ENCODE data around the gene GSTO2. TPM values are rescaled to one million over a fixed set of nuclear protein-coding genes. Genes with fewer than 3 reads are reported as not detected.
"Not testable (repeated sequence)": the region's sequence is repeated elsewhere in the genome, so short reads cannot be mapped to it uniquely, and the experiment has no call there.

Gene GSTO2
- total and polyA plus RNA-seq, 10 of the 15 experiments (the other 5 are each of a cell fraction or from before 2014, with no cell fraction given) = 0.16 to 0.86 (median 0.46) TPM

DNA sequence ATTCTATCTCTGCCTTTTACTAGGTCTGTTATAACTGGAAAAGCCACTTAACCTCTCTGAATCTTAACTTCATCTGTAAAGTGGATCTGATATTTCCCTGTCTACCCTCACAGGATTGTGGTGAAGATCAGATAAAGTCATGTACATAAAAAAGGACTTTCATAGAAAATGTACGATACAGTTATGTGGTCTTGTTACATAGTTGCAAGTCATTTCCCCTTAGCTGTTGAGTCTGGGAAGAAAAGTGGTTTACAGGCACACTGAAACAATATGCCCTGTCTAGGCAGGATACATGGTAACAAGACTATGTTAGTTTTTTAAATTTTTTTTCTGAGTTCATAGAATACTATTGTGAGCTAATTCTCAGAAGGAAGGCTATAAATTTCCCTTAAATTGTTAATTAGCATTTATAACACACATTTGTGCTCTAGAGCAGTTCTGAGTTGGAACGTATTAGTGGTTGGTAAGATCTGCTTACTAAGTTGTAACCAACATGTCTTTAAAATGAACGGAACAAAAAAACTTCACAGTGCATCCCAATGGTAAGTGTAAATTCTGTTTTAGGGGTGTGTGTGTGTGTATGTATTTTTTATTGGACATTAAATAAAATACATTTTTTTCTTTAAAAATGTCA, 21.4 kb upstream of the GSTO2 start:
- ATAC-seq = no peak
- WGBS (ENCODE audit: insufficient coverage, insufficient replicate concordance, low lambda C conversion rate, missing lambda C conversion rate) = 33% methylated on average over 3 of the region's 3 CpGs
- POLR2A ChIA-PET = no interaction called here

DNA sequence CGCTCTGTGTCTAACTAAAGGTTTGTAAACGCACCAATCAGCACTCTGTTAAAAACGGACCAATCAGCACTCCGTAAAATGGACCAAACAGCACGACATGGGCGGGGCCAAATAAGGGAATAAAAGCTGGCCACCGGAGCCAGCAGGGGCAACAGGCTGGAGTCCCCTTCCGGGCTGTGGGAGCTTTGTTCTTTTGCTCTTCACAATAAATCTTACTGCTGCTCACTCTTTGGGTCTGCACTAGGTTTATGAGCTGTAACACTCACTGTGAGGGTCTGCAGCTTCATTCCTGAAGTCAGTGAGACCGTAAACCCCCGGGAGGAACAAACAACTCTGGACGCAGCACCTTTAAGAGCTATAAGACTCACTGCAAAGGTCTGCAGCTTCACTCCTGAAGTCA, 20.1 kb upstream of the GSTO2 start:
- FAIRE-seq; in situ Hi-C loops (cut with MboI); H3K9me3 ChIP-seq (replicated peaks; ENCODE audit: control insufficient read depth, insufficient read depth, low read length); H3K4me1 ChIP-seq (ENCODE audit: control insufficient read depth, insufficient read depth, low read length); H3K9ac ChIP-seq (ENCODE audit: control insufficient read depth, insufficient read depth, low read length); RAD21 ChIA-PET (ENCODE audit: unreplicated experiment); H4K20me1 ChIP-seq (ENCODE audit: control insufficient read depth, insufficient read depth); H3K4me3 ChIP-seq; H3K4me2 ChIP-seq (ENCODE audit: control insufficient read depth, insufficient read depth); POLR2A ChIA-PET; intact Hi-C loops (cut with micrococcal nuclease; ENCODE audit: unreplicated experiment); H3K79me2 ChIP-seq (ENCODE audit: control insufficient read depth, insufficient read depth, low read length); H3K27ac ChIP-seq (ENCODE audit: control insufficient read depth, insufficient read depth); ATAC-seq; DNase-seq (ENCODE audit: low read depth, low spot score); H2AFZ ChIP-seq (ENCODE audit: control insufficient read depth, low read depth, low read length); BruUV-seq (replicated peaks); H3K36me3 ChIP-seq (ENCODE audit: control insufficient read depth in 2 of 2, insufficient read depth in 2 of 2, low read length in 1 of 2); H3K27me3 ChIP-seq (replicated peaks in 1 of 2; ENCODE audit: control insufficient read depth in 2 of 2, insufficient read depth in 2 of 2, low read length in 1 of 2): not testable (repeated sequence)
- WGBS (ENCODE audit: insufficient coverage, insufficient replicate concordance, low lambda C conversion rate, missing lambda C conversion rate) = 60% methylated on average over 11 of the region's 11 CpGs
- SMC1A ChIA-PET (ENCODE audit: uncharacterized antibody, unreplicated experiment) = interaction anchor here (1.2 kb wide), 1 partner anchor 9 kb away, joined by 3 read pairs; no protein-coding TSS in a partner anchor
- CTCF ChIA-PET = interaction anchor here (0.9 kb wide), 1 partner anchor 18 kb away, joined by 3 read pairs; no protein-coding TSS in a partner anchor

More for the DNA sequence above, 21.4 kb upstream of the GSTO2 start:
- intact Hi-C loops (cut with micrococcal nuclease; ENCODE audit: unreplicated experiment) (no loop called here), in situ Hi-C loops (cut with MboI) (no loop called here)
- ChIA-PET RAD21 (ENCODE audit: unreplicated experiment) (no interaction called here), CTCF (interaction anchor here (0.7 to 1.1 kb wide), 3 partner anchors 13 to 434 kb away, joined by 3 read pairs; partner anchors contain the start of gene ITPRIP), SMC1A (ENCODE audit: uncharacterized antibody, unreplicated experiment) (interaction anchor here (1.0 to 1.2 kb wide), 3 partner anchors 8 to 15 kb away, joined by 3 to 5 read pairs (median 3); partner anchors contain the start of gene GSTO1)
- Histone ChIP-seq H3K27ac (ENCODE audit: control insufficient read depth, insufficient read depth) (no peak overlapping the region), H2AFZ (ENCODE audit: control insufficient read depth, low read depth, low read length) (no peak overlapping the region), H3K36me3 (ENCODE audit: control insufficient read depth in 2 of 2, insufficient read depth in 2 of 2, low read length in 1 of 2) (no peaks in the 10 kb centered on the region), H3K4me3 (no peak overlapping the region), H3K4me1 (ENCODE audit: control insufficient read depth, insufficient read depth, low read length) (no peaks in the 10 kb centered on the region), H3K79me2 (ENCODE audit: control insufficient read depth, insufficient read depth, low read length) (no peaks in the 10 kb centered on the region), H3K9me3 (replicated peaks; ENCODE audit: control insufficient read depth, insufficient read depth, low read length) (peaks cover 6% of the 10 kb centered on the region), H3K27me3 (replicated peaks in 1 of 2; ENCODE audit: control insufficient read depth in 2 of 2, insufficient read depth in 2 of 2, low read length in 1 of 2) (no peaks in the 10 kb centered on the region), H3K9ac (ENCODE audit: control insufficient read depth, insufficient read depth, low read length) (no peak overlapping the region), H4K20me1 (ENCODE audit: control insufficient read depth, insufficient read depth) (no peaks in the 10 kb centered on the region), H3K4me2 (ENCODE audit: control insufficient read depth, insufficient read depth) (no peak overlapping the region)
- DNase-seq (ENCODE audit: low read depth, low spot score) = no peak
- no TSS peak for BruUV-seq (replicated peaks)
- no peak for FAIRE-seq
- TF ChIP-seq BMI1 (IDR thresholded peaks at IDR 0.05; ENCODE audit: borderline replicate concordance) = no peak
- TF ChIP-seq SP1 (IDR thresholded peaks at IDR 0.05; ENCODE audit: low read depth, low read length) = no peak
- TF ChIP-seq MXI1 (IDR thresholded peaks at IDR 0.05; ENCODE audit: low read depth, low read length) = no peak
- TF ChIP-seq HCFC1 (IDR thresholded peaks at IDR 0.05; ENCODE audit: low read length) = no peak
- no peak for TF ChIP-seq RAD51 (IDR thresholded peaks at IDR 0.05)
- TF ChIP-seq CBFB (IDR thresholded peaks at IDR 0.05; ENCODE audit: low read depth) = no peak
- no peak for TF ChIP-seq CHD2 (IDR thresholded peaks at IDR 0.05; ENCODE audit: borderline replicate concordance, low read depth, low read length)

All from GM12878 (cell line).